SU-DHL-6 (cell line): ENCODE measurements around the gene HRAS.

Source experiments
- CTCF ChIP-seq: fragments of 200-600 bp; sonication (generic); IDR thresholded peaks from one replicate; pipeline ENCODE4 v1.5.1; 2017; ENCODE audit warnings: antibody characterized with exemption, mild to moderate bottlenecking, low read length, moderate library complexity; ENCODE audit not compliant: insufficient read depth, poor library complexity, severe bottlenecking
- EZH2phosphoT487 ChIP-seq: fragments of 200-600 bp; sonication (generic), shearing (Covaris generic); conservative IDR thresholded peaks from 2 replicates; pipeline ENCODE4 v1.6.1; 2018; ENCODE audit warnings: mild to moderate bottlenecking, antibody characterized with exemption, low read length, moderate library complexity, mixed read lengths

GRCh38 chr11:575313-575995 lies 40.1 kb upstream of the HRAS start:
- TF ChIP-seq EZH2phosphoT487: no peak
- no peak for TF ChIP-seq CTCF
